Measurements from ENCODE around the gene PPP6R2.
A peak's percentile ranks its signal among the peaks of the same experiment; 100 is the strongest.

DNA sequence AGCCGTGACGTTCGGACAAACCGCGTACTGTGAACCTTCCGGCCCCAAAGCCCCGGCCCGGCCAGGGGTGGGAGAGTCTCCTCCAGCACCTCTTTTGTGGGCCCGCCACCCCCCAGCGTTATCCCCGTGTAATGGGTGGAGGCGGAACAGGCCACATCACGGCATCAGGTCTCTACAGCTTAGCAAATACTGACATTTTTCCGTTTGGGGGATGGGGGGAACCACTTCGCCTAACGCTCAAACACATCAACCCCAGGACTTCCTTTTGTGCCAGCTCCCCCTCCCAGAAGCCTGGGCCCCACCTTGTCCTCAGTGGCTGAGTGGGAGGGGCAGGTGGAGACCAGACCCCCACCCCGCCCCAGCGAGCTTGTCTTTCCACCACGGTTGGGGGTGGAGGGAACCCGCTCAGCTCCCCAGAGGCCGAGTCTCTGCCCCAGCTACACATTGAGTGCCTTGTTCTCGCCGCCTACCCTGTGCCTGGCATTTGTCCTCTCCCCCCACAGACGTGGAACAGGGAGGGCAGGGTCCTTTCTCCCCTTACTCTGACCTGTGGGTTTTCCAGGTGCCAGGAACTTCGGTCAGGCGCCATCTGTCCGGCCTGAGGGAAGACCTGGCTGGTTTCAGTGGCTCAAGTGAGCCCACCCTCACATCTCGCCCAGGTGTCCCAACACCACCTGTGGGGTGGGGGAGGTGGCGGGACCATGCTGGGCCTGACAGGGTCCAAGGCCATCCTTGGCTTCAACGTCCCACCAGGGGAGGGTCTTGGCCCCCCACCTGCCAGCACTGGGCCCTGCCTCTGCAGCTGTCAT, 102.1 kb downstream of the PPP6R2 start:
- TF ChIP-seq, protein P1, sequence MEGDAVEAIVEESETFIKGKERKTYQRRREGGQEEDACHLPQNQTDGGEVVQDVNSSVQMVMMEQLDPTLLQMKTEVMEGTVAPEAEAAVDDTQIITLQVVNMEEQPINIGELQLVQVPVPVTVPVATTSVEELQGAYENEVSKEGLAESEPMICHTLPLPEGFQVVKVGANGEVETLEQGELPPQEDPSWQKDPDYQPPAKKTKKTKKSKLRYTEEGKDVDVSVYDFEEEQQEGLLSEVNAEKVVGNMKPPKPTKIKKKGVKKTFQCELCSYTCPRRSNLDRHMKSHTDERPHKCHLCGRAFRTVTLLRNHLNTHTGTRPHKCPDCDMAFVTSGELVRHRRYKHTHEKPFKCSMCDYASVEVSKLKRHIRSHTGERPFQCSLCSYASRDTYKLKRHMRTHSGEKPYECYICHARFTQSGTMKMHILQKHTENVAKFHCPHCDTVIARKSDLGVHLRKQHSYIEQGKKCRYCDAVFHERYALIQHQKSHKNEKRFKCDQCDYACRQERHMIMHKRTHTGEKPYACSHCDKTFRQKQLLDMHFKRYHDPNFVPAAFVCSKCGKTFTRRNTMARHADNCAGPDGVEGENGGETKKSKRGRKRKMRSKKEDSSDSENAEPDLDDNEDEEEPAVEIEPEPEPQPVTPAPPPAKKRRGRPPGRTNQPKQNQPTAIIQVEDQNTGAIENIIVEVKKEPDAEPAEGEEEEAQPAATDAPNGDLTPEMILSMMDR (IDR thresholded peaks at IDR 0.05 in 8 of 11, conservative IDR thresholded peaks at IDR 0.05 in 3 of 11): no peak
- peak; percentile 32 to 61 (median 40) for TF ChIP-seq POLR2AphosphoS5 (IDR thresholded peaks at IDR 0.05)
- no peak for TF ChIP-seq POLR2A (IDR thresholded peaks at IDR 0.05)

All from spleen (tissue), 7 donors.